Measurements from ENCODE around the gene HOXA4. TPM values are rescaled to one million over a fixed set of nuclear protein-coding genes. Genes with fewer than 3 reads are reported as not detected.

The HOXA4 gene
- total and polyA plus RNA-seq, 2 of the 8 experiments (the other 6 are each of a cell fraction or from before 2014, with no cell fraction given): not detected

- peaks cover 0 to 3% (median 0%) of the 10 kb centered on the region in 4 experiments; a peak in 2 of 8 replicates for H3K36me3 ChIP-seq (ENCODE audit: control insufficient read depth in 2 of 4, insufficient read depth in 4 of 4, low read length in 3 of 4)
- H3K23ac ChIP-seq (ENCODE audit: insufficient read length): no peak overlapping the region
- peaks cover 0 to 11% (median 3%) of the 10 kb centered on the region in 4 experiments; a peak in 5 of 7 replicates for H3K4me1 ChIP-seq (replicated peaks in 1 of 4; ENCODE audit: control insufficient read depth in 3 of 4, insufficient read depth in 4 of 4, low read length in 3 of 4)
- H4K5ac ChIP-seq (ENCODE audit: insufficient read length, low read depth, low read length): no peak overlapping the region
- no peaks in the 10 kb centered on the region for H3K79me2 ChIP-seq (ENCODE audit: control insufficient read depth in 1 of 2, insufficient read depth in 2 of 2, low read length in 2 of 2)
- no peak overlapping the region for H3K27ac ChIP-seq (ENCODE audit: low read depth, low read length)
- peak overlapping the region; percentile 80; the same call in 1 of the 2 replicates for H2BK12ac ChIP-seq (ENCODE audit: low read depth, low read length)
- no peaks in the 10 kb centered on the region for H3K79me1 ChIP-seq (ENCODE audit: low read depth, low read length)
- no peak overlapping the region for H3K9ac ChIP-seq (replicated peaks in 1 of 4; ENCODE audit: extremely low read depth in 1 of 4, low read depth in 3 of 4, low read length in 3 of 4)
- no peak overlapping the region for H3K14ac ChIP-seq (ENCODE audit: insufficient read length)
- H2BK20ac ChIP-seq (ENCODE audit: low read length): no peak overlapping the region
- no peak overlapping the region for H2AK5ac ChIP-seq (ENCODE audit: low read depth, low read length)
- POLR2A ChIA-PET (ENCODE audit: partially characterized antibody): no interaction called here
- H3K4me3 ChIP-seq (ENCODE audit: extremely low read depth in 1 of 4, insufficient read depth in 2 of 4, low read depth in 3 of 4, low read length in 4 of 4): peak overlapping the region in 1 of 4 experiments; percentile 29; a peak in 1 of 8 replicates
- FAIRE-seq (no peak), DNase-seq (ENCODE audit: low read depth in 1 of 2, low spot score in 2 of 2) (peak in 1 of 2 experiments; percentile 52)
- CTCF ChIA-PET (ENCODE audit: partially characterized antibody): interaction anchor here (0.7 to 4.8 kb wide), 3 partner anchors 16 to 47 kb away, joined by 3 to 33 read pairs (median 3); partner anchors contain the start of gene HOXA5
- peaks cover 96 to 99% (median 97%) of the 10 kb centered on the region in 4 experiments for H3K27me3 ChIP-seq (replicated peaks in 1 of 4; ENCODE audit: control insufficient read depth in 3 of 4, extremely low read depth in 1 of 4, insufficient read depth in 3 of 4, low read length in 3 of 4)
- H3K4me2 ChIP-seq (ENCODE audit: insufficient read depth in 1 of 2, low read depth in 2 of 2, low read length in 2 of 2): peak overlapping the region in 1 of 2 experiments; percentile 54; a peak in 2 of 4 replicates
- H3K18ac ChIP-seq (ENCODE audit: extremely low read depth, low read length): no peak overlapping the region; the same call in 1 of the 2 replicates
- no peaks in the 10 kb centered on the region for H3K9me3 ChIP-seq (ENCODE audit: insufficient read depth in 2 of 2, low read depth in 1 of 2, low read length in 1 of 2)
- no peaks in the 10 kb centered on the region for H3K23me2 ChIP-seq (ENCODE audit: low read depth, low read length)
- TF ChIP-seq CBX8 (IDR thresholded peaks at IDR 0.05; ENCODE audit: borderline replicate concordance, low read depth, low read length) (peak; percentile 98), PHF8 (conservative IDR thresholded peaks at IDR 0.05; ENCODE audit: low read depth, low read length) (no peak), RNF2 (IDR thresholded peaks at IDR 0.05; ENCODE audit: borderline replicate concordance, low read depth, low read length, missing control alignments, poor library complexity, severe bottlenecking) (peak; percentile 94)
- no peak overlapping the region for H4K8ac ChIP-seq (ENCODE audit: extremely low read depth, insufficient read depth, low read length)
- 7% methylated on average over 7 of the region's 26 CpGs; no CpG with 5 or more reads in 1 of the 2 experiments for WGBS, 2 experiments (ENCODE audit: extremely low coverage in 1 of 2, insufficient coverage in 1 of 2, insufficient read length in 1 of 2, insufficient replicate concordance in 2 of 2, low coverage in 1 of 2, low lambda C conversion rate in 2 of 2, missing lambda C conversion rate in 1 of 2)
- no peak overlapping the region for H2BK5ac ChIP-seq (ENCODE audit: low read depth, low read length)
- H3K4ac ChIP-seq (replicated peaks; ENCODE audit: insufficient read length, low read depth, low read length): no peak overlapping the region
- H2AFZ ChIP-seq (ENCODE audit: low read length): no peak overlapping the region
- H2BK120ac ChIP-seq (replicated peaks; ENCODE audit: low read depth, low read length): no peak overlapping the region
- H3K56ac ChIP-seq (replicated peaks; ENCODE audit: insufficient read length, low read depth, low read length): no peak overlapping the region
- H4K20me1 ChIP-seq (replicated peaks in 1 of 2; ENCODE audit: control insufficient read depth in 1 of 2, insufficient read depth in 2 of 2, low read length in 2 of 2): peaks cover 33 to 45% of the 10 kb centered on the region in 2 experiments
- no peak overlapping the region for H4K91ac ChIP-seq (replicated peaks; ENCODE audit: insufficient read length, low read length)
- 0 out of 2 replicates have a peak overlapping the region, but pooled peaks have one; percentile 88 for H2BK15ac ChIP-seq (ENCODE audit: low read length)
These were observed 16.4 kb downstream of the HOXA4 start for GRCh38 chr7:27113991-27114769.
